HCT116 (cell line): ENCODE data around the gene TUNAR. TPM values are rescaled to one million over a fixed set of nuclear protein-coding genes. Genes with fewer than 3 reads are reported as not detected.

Source experiments
- ATAC-seq: fragments of 200-7000 bp; cut with Tn5 transposase; 2 replicates; pipeline ENCODE4 v1.9.1; 2020; ENCODE audit warnings: mild to moderate bottlenecking, moderate library complexity
- BruUV-seq: library from RNA; stranded (reverse); fragments of 400-500 nt; replicated peaks from 2 replicates; lab custom pipeline; 2021; lab: Mats Ljungman, UMichigan
- CTCF ChIA-PET: fragments of 300-600 bp; sonication (Branson Sonifier 250); formaldehyde crosslinking; loops from one replicate; lab custom pipeline; 2021; ENCODE audit warnings: antibody characterized with exemption; lab: Charles Lee
- POLR2A ChIA-PET: fragments of 300-600, 350-600 bp; sonication (Branson Sonifier 250); formaldehyde crosslinking; loops from one replicate; lab custom pipeline; 2021; ENCODE audit warnings: antibody characterized with exemption; lab: Charles Lee
- RAD21 ChIA-PET, 2 experiments: fragments of 300-600 bp; sonication (Branson Sonifier 250); formaldehyde crosslinking; loops; one replicate each; lab custom pipeline; 2023; ENCODE audit warnings: low total read pairs in 2 of 2; ENCODE audit not compliant: uncharacterized antibody in 2 of 2, unreplicated experiment in 2 of 2, low non-redundant PET in 1 of 2; lab: Charles Lee
- DNase-seq: peaks from one replicate; pipeline ENCODE4 v3.0.0-alpha.2; 2010; ENCODE audit warnings: low read depth, low spot score
- H2AFZ ChIP-seq: fragments of 200-600 bp; shearing (Covaris generic), sonication (generic); 2 replicates; pipeline ENCODE4 v1.6.1; 2017; ENCODE audit warnings: low read depth, mixed run types, mixed read lengths, antibody characterized with exemption, low read length; ENCODE audit not compliant: poor library complexity, severe bottlenecking
- H3K27ac ChIP-seq: 2 replicates; pipeline ENCODE4 v1.5.1; 2012; ENCODE audit warnings: low read depth, low read length
- H3K27me3 ChIP-seq: fragments of 200-600 bp; sonication (generic); 2 replicates; pipeline ENCODE4 v1.6.1; 2016; ENCODE audit warnings: mixed run types, low read length, mixed read lengths; ENCODE audit not compliant: insufficient read depth
- H3K36me3 ChIP-seq, 2 experiments: fragments of 200-500 bp in 1 of 2; fragments of 200-600 bp in 1 of 2; sonication (Bioruptor generic) in 1 of 2; sonication (generic) in 1 of 2; 2 replicates each; pipeline versions ENCODE4 v1.5.1 to v1.6.1; 2014 to 2016; ENCODE audit warnings: low read length in 2 of 2, inconsistent platforms in 1 of 2, mixed read lengths in 1 of 2, mixed run types in 1 of 2; ENCODE audit not compliant: insufficient read depth in 2 of 2, control insufficient read depth in 1 of 2
- H3K4me1 ChIP-seq, 2 experiments: fragments of 200-600 bp in 1 of 2; sonication (generic) in 1 of 2; 2 replicates each; pipeline versions ENCODE4 v1.5.1 to v1.6.1; 2012 to 2017; ENCODE audit warnings: low read length in 2 of 2, inconsistent platforms in 1 of 2, mild to moderate bottlenecking in 1 of 2, mixed read lengths in 1 of 2, mixed run types in 1 of 2, moderate library complexity in 1 of 2; ENCODE audit not compliant: insufficient read depth in 2 of 2, control insufficient read depth in 1 of 2
- H3K4me2 ChIP-seq: fragments of 200-600 bp; sonication (generic); 2 replicates; pipeline ENCODE4 v1.6.1; 2017; ENCODE audit warnings: mixed run types, low read length, mixed read lengths
- H3K4me3 ChIP-seq, 2 experiments: fragments of 200-600 bp in 1 of 2; sonication (generic) in 1 of 2; replicated peaks in 1 of 2; 2 replicates each; pipeline ENCODE4 v1.5.1; 2011 to 2016; ENCODE audit warnings: low read length in 2 of 2, control low read depth in 1 of 2, low read depth in 1 of 2, mild to moderate bottlenecking in 1 of 2, mixed read lengths in 1 of 2, mixed run types in 1 of 2
- H3K79me2 ChIP-seq: fragments of 200-600 bp; sonication (generic); 2 replicates; pipeline ENCODE4 v1.6.1; 2017; ENCODE audit warnings: mild to moderate bottlenecking, mixed run types, low read length, moderate library complexity, mixed read lengths; ENCODE audit not compliant: insufficient read depth
- H3K9ac ChIP-seq: fragments of 200-600 bp; sonication (generic); 2 replicates; pipeline ENCODE4 v1.6.1; 2016; ENCODE audit warnings: low read length, mixed read lengths
- H3K9me2 ChIP-seq: fragments of 200-600 bp; sonication (generic), shearing (Covaris generic); 2 replicates; pipeline ENCODE4 v1.6.1; 2017; ENCODE audit warnings: mixed run types, mild to moderate bottlenecking, moderate library complexity; ENCODE audit not compliant: insufficient read depth
- H3K9me3 ChIP-seq, 2 experiments: fragments of 200-500 bp in 1 of 2; fragments of 200-600 bp in 1 of 2; sonication (Bioruptor generic) in 1 of 2; sonication (generic) in 1 of 2; 2 replicates each; pipeline ENCODE4 v1.6.1; 2014 to 2017; ENCODE audit warnings: low read length in 2 of 2, mixed read lengths in 2 of 2, inconsistent platforms in 1 of 2, low read depth in 1 of 2, mild to moderate bottlenecking in 1 of 2, mixed run types in 1 of 2, moderate library complexity in 1 of 2; ENCODE audit not compliant: control insufficient read depth in 1 of 2, insufficient read depth in 1 of 2
- H4K20me1 ChIP-seq: fragments of 200-600 bp; sonication (generic), shearing (Covaris generic); 2 replicates; pipeline ENCODE4 v1.6.1; 2017; ENCODE audit warnings: mixed run types, mild to moderate bottlenecking, moderate library complexity; ENCODE audit not compliant: insufficient read depth
- CBX3 ChIP-seq: IDR thresholded peaks from 2 replicates; pipeline ENCODE4 v1.6.1; 2012; ENCODE audit warnings: low read depth
- CEBPB ChIP-seq: IDR thresholded peaks from 2 replicates; pipeline ENCODE4 v1.6.1; 2012; ENCODE audit warnings: low read depth
- ELF1 ChIP-seq: IDR thresholded peaks from 2 replicates; pipeline ENCODE4 v1.6.1; 2012; ENCODE audit warnings: low read depth, borderline replicate concordance
- EZH2 ChIP-seq: fragments of 200-600 bp; sonication (generic); IDR thresholded peaks from 2 replicates; pipeline ENCODE4 v1.6.1; 2017; ENCODE audit warnings: antibody characterized with exemption, mixed run types
- FOSL1 ChIP-seq: IDR thresholded peaks from 2 replicates; pipeline ENCODE4 v1.6.1; 2012; ENCODE audit warnings: low read depth
- JUND ChIP-seq: IDR thresholded peaks from 2 replicates; pipeline ENCODE4 v1.6.1; 2012
- MAX ChIP-seq: IDR thresholded peaks from 2 replicates; pipeline ENCODE4 v1.6.1; 2012
- POLR2A ChIP-seq: IDR thresholded peaks from 2 replicates; pipeline ENCODE4 v1.7.0; 2011; ENCODE audit warnings: borderline replicate concordance; ENCODE audit not compliant: insufficient read depth, insufficient read length; ENCODE audit errors: extremely low read depth
- POLR2AphosphoS5 ChIP-seq: IDR thresholded peaks from 2 replicates; pipeline ENCODE4 v1.6.1; 2011; ENCODE audit warnings: mild to moderate bottlenecking, low read depth, low read length, moderate library complexity
- RAD21 ChIP-seq: IDR thresholded peaks from 2 replicates; pipeline ENCODE4 v1.6.1; 2012; ENCODE audit warnings: low read depth, mild to moderate bottlenecking
- SIN3A ChIP-seq: IDR thresholded peaks from 2 replicates; pipeline ENCODE4 v1.6.1; 2012; ENCODE audit warnings: low read depth
- SRF ChIP-seq: IDR thresholded peaks from 2 replicates; pipeline ENCODE4 v1.6.1; 2012; ENCODE audit warnings: low read depth
- TCF7L2 ChIP-seq: IDR thresholded peaks from 2 replicates; pipeline ENCODE4 v1.7.0; 2011; ENCODE audit warnings: borderline replicate concordance, inconsistent platforms; ENCODE audit not compliant: insufficient read depth, insufficient read length; ENCODE audit errors: extremely low read depth
- ZFX ChIP-seq: fragments of 450-650 bp; IDR thresholded peaks from 2 replicates; pipeline ENCODE4 v1.6.1; 2017
- intact Hi-C: fragments of 100-400 bp; cut with micrococcal nuclease; formaldehyde crosslinking; loops from 2 replicates; pipeline ENCODE4 v1.10.0; 2022
- total RNA-seq: library from RNA; stranded (reverse); gene quantifications from one replicate; pipeline ENCODE4 v1.2.1, GENCODE V29; 2021; ENCODE audit not compliant: unreplicated experiment
- TF ChIP-seq, protein P1 (sequence below): IDR thresholded peaks from 2 replicates; pipeline ENCODE4 v1.6.1; 2011; ENCODE audit warnings: mild to moderate bottlenecking, low read length, moderate library complexity; ENCODE audit not compliant: insufficient replicate concordance; ENCODE audit errors: extremely low read depth

Gene TUNAR
- total RNA-seq, 1 experiment from 2014 or later, result not detected

DNA sequence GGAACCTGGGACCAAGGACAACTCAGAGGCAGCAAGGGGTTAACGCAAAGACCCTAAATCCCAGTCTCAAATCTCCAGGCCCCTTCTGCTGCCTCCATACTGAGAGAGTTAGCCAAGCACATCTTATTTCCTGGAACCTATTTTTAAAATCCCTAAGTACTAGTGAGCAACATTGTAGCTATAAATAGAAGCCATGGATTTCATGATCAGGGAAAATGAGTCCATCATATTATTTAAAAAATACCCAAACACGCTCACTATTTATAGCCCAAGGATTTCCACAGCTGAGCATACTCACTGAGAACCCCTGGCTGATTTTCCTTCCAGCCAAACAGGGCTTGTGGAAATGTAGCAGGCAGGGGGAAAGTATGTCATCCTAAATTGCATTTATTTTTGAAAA, 19.4 kb upstream of the TUNAR start:
- no peak for ATAC-seq
- no TSS peak for BruUV-seq
- Histone ChIP-seq H3K4me1 (no peaks in the 10 kb centered on the region), H4K20me1 (no peaks in the 10 kb centered on the region), H2AFZ (no peak overlapping the region), H3K36me3 (no peaks in the 10 kb centered on the region), H3K4me3 (no peak overlapping the region), H3K27ac (no peak overlapping the region)
- TF ChIP-seq EZH2 (no peak), POLR2A (no peak), POLR2AphosphoS5 (no peak), JUND (no peak), SRF (no peak), SIN3A (no peak), ELF1 (no peak), ZFX (no peak), RAD21 (no peak), MAX (no peak), FOSL1 (no peak), TCF7L2 (no peak), CEBPB (no peak), CBX3 (no peak)
- TF ChIP-seq, protein P1, sequence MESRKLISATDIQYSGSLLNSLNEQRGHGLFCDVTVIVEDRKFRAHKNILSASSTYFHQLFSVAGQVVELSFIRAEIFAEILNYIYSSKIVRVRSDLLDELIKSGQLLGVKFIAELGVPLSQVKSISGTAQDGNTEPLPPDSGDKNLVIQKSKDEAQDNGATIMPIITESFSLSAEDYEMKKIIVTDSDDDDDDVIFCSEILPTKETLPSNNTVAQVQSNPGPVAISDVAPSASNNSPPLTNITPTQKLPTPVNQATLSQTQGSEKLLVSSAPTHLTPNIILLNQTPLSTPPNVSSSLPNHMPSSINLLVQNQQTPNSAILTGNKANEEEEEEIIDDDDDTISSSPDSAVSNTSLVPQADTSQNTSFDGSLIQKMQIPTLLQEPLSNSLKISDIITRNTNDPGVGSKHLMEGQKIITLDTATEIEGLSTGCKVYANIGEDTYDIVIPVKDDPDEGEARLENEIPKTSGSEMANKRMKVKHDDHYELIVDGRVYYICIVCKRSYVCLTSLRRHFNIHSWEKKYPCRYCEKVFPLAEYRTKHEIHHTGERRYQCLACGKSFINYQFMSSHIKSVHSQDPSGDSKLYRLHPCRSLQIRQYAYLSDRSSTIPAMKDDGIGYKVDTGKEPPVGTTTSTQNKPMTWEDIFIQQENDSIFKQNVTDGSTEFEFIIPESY, result no peak
- TF ChIP-seq, all 23 proteins: peak for 0
- no peaks in the 10 kb centered on the region for H3K9me3 ChIP-seq
- ChIA-PET POLR2A (no interaction called here), RAD21 (no interaction called here), CTCF (no interaction called here)
- no peak overlapping the region for H3K9ac ChIP-seq
- peaks cover 32% of the 10 kb centered on the region for H3K27me3 ChIP-seq
- H3K79me2 ChIP-seq, result no peaks in the 10 kb centered on the region
- intact Hi-C loops, result no loop called here
- H3K4me2 ChIP-seq, result no peak overlapping the region
- no peaks in the 10 kb centered on the region for H3K9me2 ChIP-seq
- DNase-seq, result no peak
